Measurements from ENCODE around the gene ROBO1. TPM values are rescaled to one million over a fixed set of nuclear protein-coding genes. Genes with fewer than 3 reads are reported as not detected.

Gene ROBO1
- total RNA-seq, 1 donor, result 69.8 TPM

GRCh38 chr3:78969483-78969882 lies 798.3 kb downstream of the ROBO1 start:
- no peaks in the 10 kb centered on the region for H3K9me3 ChIP-seq (ENCODE audit: low read depth, low read length)
- H3K79me2 ChIP-seq (ENCODE audit: insufficient read depth, low read length), result peaks cover 8% of the 10 kb centered on the region
- DNase-seq (ENCODE audit: insufficient read length, low spot score, missing footprints), result peak; percentile 81
- TF ChIP-seq CTCF (IDR thresholded peaks at IDR 0.05; ENCODE audit: extremely low read depth, low read depth, low read length), result no peak
- H3K36me3 ChIP-seq (ENCODE audit: insufficient read depth, low read length), result no peaks in the 10 kb centered on the region
- no peak overlapping the region for H3K4me2 ChIP-seq (ENCODE audit: insufficient read depth, low read length)
- peak overlapping the region; percentile 43 for H3K27ac ChIP-seq (ENCODE audit: low read depth, low read length)
- H3K27me3 ChIP-seq (ENCODE audit: insufficient read depth, low read length), result no peaks in the 10 kb centered on the region
- H3K4me3 ChIP-seq (ENCODE audit: insufficient read depth, low read length), result no peak overlapping the region
- H2AFZ ChIP-seq (ENCODE audit: low read length), result no peak overlapping the region
- no peaks in the 10 kb centered on the region for H4K20me1 ChIP-seq (ENCODE audit: insufficient read depth, low read length)
- H3K4me1 ChIP-seq (ENCODE audit: insufficient read depth, low read length), result peaks cover 10% of the 10 kb centered on the region

GRCh38 chr3:78967061-78967460 lies 800.7 kb downstream of the ROBO1 start:
- DNase-seq (ENCODE audit: insufficient read length, low spot score, missing footprints), result no peak
- peaks cover 10% of the 10 kb centered on the region for H3K79me2 ChIP-seq (ENCODE audit: insufficient read depth, low read length)

DNA sequence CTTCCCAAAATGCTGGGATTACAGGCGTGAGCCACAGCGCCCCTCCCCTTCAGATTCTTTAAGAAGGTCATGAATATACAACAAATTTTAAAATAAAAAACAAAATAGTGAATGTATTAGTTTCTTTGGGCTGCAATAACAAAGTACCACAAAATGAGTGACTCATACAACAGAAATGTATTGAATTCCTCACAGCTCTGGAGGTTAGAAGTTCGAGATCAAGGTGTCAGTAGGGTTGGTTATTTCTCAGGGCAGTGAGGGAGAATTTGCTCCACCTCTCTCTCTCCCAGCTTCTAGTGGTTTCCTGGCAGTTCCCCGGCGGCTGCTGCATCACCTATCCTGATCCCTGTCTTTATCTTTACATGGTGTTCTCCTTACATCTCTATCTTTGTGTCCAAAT lies 804.0 kb downstream of the ROBO1 start:
- no peak overlapping the region for H2AFZ ChIP-seq (ENCODE audit: low read length)
- no peaks in the 10 kb centered on the region for H3K9me3 ChIP-seq (ENCODE audit: low read depth, low read length)
- H3K27ac ChIP-seq (ENCODE audit: low read depth, low read length), result no peak overlapping the region
- no peak for TF ChIP-seq CTCF (IDR thresholded peaks at IDR 0.05; ENCODE audit: extremely low read depth, low read depth, low read length)
- peaks cover 3% of the 10 kb centered on the region for H4K20me1 ChIP-seq (ENCODE audit: insufficient read depth, low read length)
- no peaks in the 10 kb centered on the region for H3K4me1 ChIP-seq (ENCODE audit: insufficient read depth, low read length)
- no peak for DNase-seq (ENCODE audit: insufficient read length, low spot score, missing footprints)
- peaks cover 7% of the 10 kb centered on the region for H3K79me2 ChIP-seq (ENCODE audit: insufficient read depth, low read length)
- no peak overlapping the region for H3K4me2 ChIP-seq (ENCODE audit: insufficient read depth, low read length)
- no peaks in the 10 kb centered on the region for H3K36me3 ChIP-seq (ENCODE audit: insufficient read depth, low read length)
- H3K27me3 ChIP-seq (ENCODE audit: insufficient read depth, low read length), result no peaks in the 10 kb centered on the region
- no peak overlapping the region for H3K4me3 ChIP-seq (ENCODE audit: insufficient read depth, low read length)

More at GRCh38 chr3:78967061-78967460, 800.7 kb downstream of the ROBO1 start:
- H3K27me3 ChIP-seq (ENCODE audit: insufficient read depth, low read length), result no peaks in the 10 kb centered on the region
- no peak overlapping the region for H3K27ac ChIP-seq (ENCODE audit: low read depth, low read length)
- peaks cover 9% of the 10 kb centered on the region for H3K4me1 ChIP-seq (ENCODE audit: insufficient read depth, low read length)
- TF ChIP-seq CTCF (IDR thresholded peaks at IDR 0.05; ENCODE audit: extremely low read depth, low read depth, low read length), result no peak
- no peak overlapping the region for H3K4me2 ChIP-seq (ENCODE audit: insufficient read depth, low read length)
- H3K4me3 ChIP-seq (ENCODE audit: insufficient read depth, low read length), result no peak overlapping the region
- no peak overlapping the region for H2AFZ ChIP-seq (ENCODE audit: low read length)
- no peaks in the 10 kb centered on the region for H3K36me3 ChIP-seq (ENCODE audit: insufficient read depth, low read length)
- H4K20me1 ChIP-seq (ENCODE audit: insufficient read depth, low read length), result no peaks in the 10 kb centered on the region
- H3K9me3 ChIP-seq (ENCODE audit: low read depth, low read length), result no peaks in the 10 kb centered on the region

DNA sequence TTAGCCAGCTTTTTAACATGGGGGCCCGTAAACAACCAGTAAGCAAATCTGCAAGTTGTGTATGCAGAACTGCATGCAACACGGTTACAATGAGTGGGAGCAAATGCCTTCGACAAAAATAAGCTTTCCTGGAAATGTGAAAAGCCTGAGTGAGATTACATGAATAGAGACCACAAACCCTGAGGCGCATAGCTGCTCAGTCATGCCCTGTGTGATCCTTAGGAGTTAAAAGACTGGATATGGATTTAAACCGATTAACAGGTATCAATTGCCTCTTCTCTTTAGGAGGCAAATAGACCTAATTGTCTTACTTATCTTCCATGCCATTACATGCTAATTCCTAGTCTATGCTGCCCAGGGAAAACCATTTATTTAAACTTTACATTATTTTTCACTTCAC lies 810.3 kb downstream of the ROBO1 start:
- Histone ChIP-seq H3K4me2 (ENCODE audit: insufficient read depth, low read length) (no peak overlapping the region), H2AFZ (ENCODE audit: low read length) (no peak overlapping the region), H3K4me1 (ENCODE audit: insufficient read depth, low read length) (no peaks in the 10 kb centered on the region), H3K4me3 (ENCODE audit: insufficient read depth, low read length) (no peak overlapping the region), H3K9me3 (ENCODE audit: low read depth, low read length) (no peaks in the 10 kb centered on the region), H3K79me2 (ENCODE audit: insufficient read depth, low read length) (peaks cover 2% of the 10 kb centered on the region), H3K36me3 (ENCODE audit: insufficient read depth, low read length) (no peaks in the 10 kb centered on the region), H3K27me3 (ENCODE audit: insufficient read depth, low read length) (no peaks in the 10 kb centered on the region), H4K20me1 (ENCODE audit: insufficient read depth, low read length) (peaks cover 3% of the 10 kb centered on the region), H3K27ac (ENCODE audit: low read depth, low read length) (no peak overlapping the region)
- no peak for TF ChIP-seq CTCF (IDR thresholded peaks at IDR 0.05; ENCODE audit: extremely low read depth, low read depth, low read length)
- DNase-seq (ENCODE audit: insufficient read length, low spot score, missing footprints), result no peak
